Measurements from ENCODE around the gene TMEM131L. TPM values are rescaled to one million over a fixed set of nuclear protein-coding genes. Genes with fewer than 3 reads are reported as not detected.

The TMEM131L gene
- total RNA-seq, 1 experiment from 2014 or later, result 19.7 TPM

- ChIA-PET CTCF (no interaction called here), RAD21 (ENCODE audit: low non-redundant PET in 1 of 2, low total read pairs in 2 of 2, uncharacterized antibody in 2 of 2, unreplicated experiment in 2 of 2) (no interaction called here), POLR2A (no interaction called here)
- no peak within 1 kb of the TSS for H3K4me2 ChIP-seq (ENCODE audit: low read length)
- no peaks in the 10 kb centered on the region for H3K4me1 ChIP-seq (ENCODE audit: control insufficient read depth in 1 of 2, insufficient read depth in 2 of 2, low read length in 2 of 2)
- no peak for TF ChIP-seq CBX3 (IDR thresholded peaks at IDR 0.05; ENCODE audit: low read depth)
- no peak for TF ChIP-seq SP1 (IDR thresholded peaks at IDR 0.05; ENCODE audit: low read depth)
- no peak for TF ChIP-seq ZNF274 (IDR thresholded peaks at IDR 0.05; ENCODE audit: low read depth, low read length)
- no peak for TF ChIP-seq SRF (IDR thresholded peaks at IDR 0.05; ENCODE audit: low read depth)
- no peak for TF ChIP-seq POLR2AphosphoS5 (IDR thresholded peaks at IDR 0.05; ENCODE audit: low read depth, low read length)
- no peak for TF ChIP-seq TCF7L2 (IDR thresholded peaks at IDR 0.05; ENCODE audit: borderline replicate concordance, extremely low read depth, insufficient read depth, insufficient read length)
- no peaks in the 10 kb centered on the region for H3K79me2 ChIP-seq (ENCODE audit: insufficient read depth, low read length)
- no peak within 1 kb of the TSS for H3K27ac ChIP-seq (ENCODE audit: low read depth, low read length)
- H3K4me3 ChIP-seq (replicated peaks in 1 of 2; ENCODE audit: low read depth in 1 of 2, low read length in 2 of 2), result no peak within 1 kb of the TSS
- H3K9me3 ChIP-seq (ENCODE audit: control insufficient read depth in 1 of 2, insufficient read depth in 1 of 2, low read depth in 1 of 2, low read length in 2 of 2), result peaks cover 0 to 13% of the 10 kb centered on the region in 2 experiments; a peak in 2 of 4 replicates
- intact Hi-C loops (cut with micrococcal nuclease), result no loop called here
- DNase-seq (ENCODE audit: low read depth, low spot score), result no peak
- H2AFZ ChIP-seq (ENCODE audit: low read depth, low read length, poor library complexity, severe bottlenecking), result no peak within 1 kb of the TSS
- no peak for ATAC-seq
- no TSS peak for BruUV-seq (replicated peaks)
- H3K9me2 ChIP-seq (ENCODE audit: insufficient read depth), result no peaks in the 10 kb centered on the region
- H3K27me3 ChIP-seq (ENCODE audit: insufficient read depth, low read length), result no peaks in the 10 kb centered on the region
- H3K36me3 ChIP-seq (ENCODE audit: control insufficient read depth in 1 of 2, insufficient read depth in 2 of 2, low read length in 2 of 2), result no peaks in the 10 kb centered on the region
- no peaks in the 10 kb centered on the region for H4K20me1 ChIP-seq (ENCODE audit: insufficient read depth)
- no peak within 1 kb of the TSS for H3K9ac ChIP-seq (ENCODE audit: low read length)
Observed at GRCh38 chr4:153684182-153684970, 218.2 kb downstream of the TMEM131L start, which contains the start of gene TLR2. TSS of gene TLR2 (plus strand) at chr4:153684280. CDS start at chr4:153702908, 18,628 bp downstream.

- no TSS peak for BruUV-seq (replicated peaks)
- ChIA-PET CTCF (no interaction called here), POLR2A (no interaction called here), RAD21 (ENCODE audit: low non-redundant PET in 1 of 2, low total read pairs in 2 of 2, uncharacterized antibody in 2 of 2, unreplicated experiment in 2 of 2) (no interaction called here)
- no peak for ATAC-seq
- Histone ChIP-seq H3K27me3 (ENCODE audit: insufficient read depth, low read length) (no peaks in the 10 kb centered on the region), H3K9me2 (ENCODE audit: insufficient read depth) (no peaks in the 10 kb centered on the region), H2AFZ (ENCODE audit: low read depth, low read length, poor library complexity, severe bottlenecking) (peak overlapping the region; percentile 15), H3K4me2 (ENCODE audit: low read length) (no peak overlapping the region), H3K4me1 (ENCODE audit: control insufficient read depth in 1 of 2, insufficient read depth in 2 of 2, low read length in 2 of 2) (no peaks in the 10 kb centered on the region), H3K36me3 (ENCODE audit: control insufficient read depth in 1 of 2, insufficient read depth in 2 of 2, low read length in 2 of 2) (no peaks in the 10 kb centered on the region), H3K9me3 (ENCODE audit: control insufficient read depth in 1 of 2, insufficient read depth in 1 of 2, low read depth in 1 of 2, low read length in 2 of 2) (peaks cover 0 to 13% of the 10 kb centered on the region in 2 experiments; a peak in 2 of 4 replicates), H4K20me1 (ENCODE audit: insufficient read depth) (no peaks in the 10 kb centered on the region), H3K27ac (ENCODE audit: low read depth, low read length) (no peak overlapping the region), H3K9ac (ENCODE audit: low read length) (no peak overlapping the region), H3K4me3 (replicated peaks in 1 of 2; ENCODE audit: low read depth in 1 of 2, low read length in 2 of 2) (no peak overlapping the region), H3K79me2 (ENCODE audit: insufficient read depth, low read length) (no peaks in the 10 kb centered on the region)
- intact Hi-C loops (cut with micrococcal nuclease), result no loop called here
- no peak for DNase-seq (ENCODE audit: low read depth, low spot score)
- TF ChIP-seq EZH2 (IDR thresholded peaks at IDR 0.05), result no peak
- TF ChIP-seq MAX (IDR thresholded peaks at IDR 0.05), result no peak
- TF ChIP-seq ZFX (IDR thresholded peaks at IDR 0.05), result no peak
Observed at GRCh38 chr4:153684971-153685371, 218.8 kb downstream of the TMEM131L start.

Other genes starting within 250 kb of the TMEM131L start
- 29.9 TPM for gene MND1, start 121.7 kb upstream of the TMEM131L start, total RNA-seq (2021; ENCODE audit: unreplicated experiment)
- 0.12 TPM for gene TLR2, start 217.9 kb downstream of the TMEM131L start, total RNA-seq (2021; ENCODE audit: unreplicated experiment)